Umbilical cord (tissue), 2 donors: ENCODE measurements around the gene MKRN3. TPM values are rescaled to one million over a fixed set of nuclear protein-coding genes. Genes with fewer than 3 reads are reported as not detected.

Experiments
- DNase-seq: peaks from one replicate; pipeline ENCODE4 v3.0.0-alpha.2; 2015; ENCODE audit warnings: low spot score
- total RNA-seq: library from RNA; depleted of rRNA; stranded (reverse); fragments of >200 nt; gene quantifications from one replicate; pipeline ENCODE4 v1.2.3, GENCODE V29; 2014; ENCODE audit warnings: low replicate concordance; ENCODE audit not compliant: insufficient read depth

The MKRN3 gene
- total RNA-seq = 13.5 TPM

DNA sequence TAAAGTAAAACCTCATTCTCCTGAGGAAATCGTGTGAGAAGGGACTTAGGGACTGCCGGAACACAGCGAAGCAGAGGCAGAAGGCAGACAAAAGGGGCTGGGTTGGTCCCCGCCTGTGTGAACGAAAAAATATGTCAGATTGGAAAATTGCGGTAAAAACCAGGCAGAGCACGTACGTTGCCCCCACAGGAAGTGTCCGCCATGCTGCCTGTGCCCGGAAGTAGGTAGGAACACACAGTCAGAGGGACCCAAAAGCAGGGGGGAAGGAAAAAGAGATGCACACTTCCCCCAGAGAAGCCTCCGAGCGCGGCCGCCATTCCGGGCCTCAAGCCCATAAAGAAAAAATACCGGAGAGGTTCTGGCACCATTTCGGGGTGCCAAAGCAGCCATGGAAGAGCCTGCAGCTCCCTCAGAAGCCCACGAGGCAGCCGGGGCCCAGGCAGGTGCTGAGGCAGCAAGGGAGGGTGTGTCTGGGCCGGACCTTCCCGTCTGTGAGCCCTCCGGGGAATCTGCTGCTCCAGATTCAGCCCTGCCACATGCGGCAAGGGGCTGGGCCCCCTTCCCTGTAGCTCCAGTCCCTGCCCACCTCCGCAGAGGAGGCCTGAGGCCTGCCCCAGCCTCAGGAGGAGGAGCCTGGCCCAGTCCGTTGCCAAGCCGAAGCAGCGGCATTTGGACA, at the start of gene MKRN3:
TSS of gene MKRN3 (plus strand) at position 280 of the 676 bp plus-strand sequence. CDS start at position 389, 109 bp downstream.
- peak; percentile 33 for DNase-seq

- DNase-seq = no peak
These were observed 48.6 kb upstream of the MKRN3 start for GRCh38 chr15:23516866-23517265.

GRCh38 chr15:23518104-23518503, 47.4 kb upstream of the MKRN3 start:
- no peak for DNase-seq

DNA sequence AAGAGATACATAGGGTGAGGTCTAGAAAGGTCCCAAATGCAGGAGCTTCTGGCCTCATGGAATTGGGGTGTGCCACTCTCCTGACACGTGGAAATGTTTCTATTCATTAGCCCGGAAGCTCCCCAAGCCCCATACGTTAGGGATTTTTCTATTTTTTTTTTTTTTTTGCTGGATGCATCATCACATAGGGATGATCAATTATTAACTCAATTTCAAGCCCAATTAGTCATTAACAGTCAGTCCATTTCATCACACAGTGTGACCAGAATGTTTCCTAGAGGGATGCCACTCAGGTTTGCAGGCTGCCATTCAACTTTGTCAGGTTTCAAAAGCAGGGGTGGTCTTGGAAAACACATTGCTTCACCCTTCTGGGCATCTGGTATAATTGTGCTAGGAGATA, 40.7 kb upstream of the MKRN3 start:
- DNase-seq = no peak

GRCh38 chr15:23529891-23530290, 35.6 kb upstream of the MKRN3 start:
- no peak for DNase-seq

DNA sequence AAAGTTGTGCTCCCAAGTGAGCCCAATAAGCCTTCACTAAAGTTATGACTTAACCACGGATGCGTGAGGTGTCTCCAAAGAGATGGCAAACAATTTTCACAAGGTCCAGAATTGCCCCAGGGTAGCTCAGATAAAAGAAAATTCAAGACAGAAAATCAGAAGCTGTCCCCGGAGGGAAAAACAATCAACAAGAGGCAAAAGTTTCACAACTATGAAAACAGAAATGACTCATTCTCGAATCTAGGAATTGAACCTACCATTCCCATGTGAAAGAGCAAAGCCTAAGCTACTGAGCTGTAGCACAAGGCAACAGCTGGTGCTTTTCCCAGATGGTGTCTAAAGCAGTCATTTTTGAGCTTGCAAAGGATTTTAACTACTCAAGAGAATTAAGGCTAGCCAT, 33.5 kb upstream of the MKRN3 start:
- peak; percentile 78 for DNase-seq

- no peak for DNase-seq
These were observed 28.8 kb upstream of the MKRN3 start for GRCh38 chr15:23536659-23537058.

DNA sequence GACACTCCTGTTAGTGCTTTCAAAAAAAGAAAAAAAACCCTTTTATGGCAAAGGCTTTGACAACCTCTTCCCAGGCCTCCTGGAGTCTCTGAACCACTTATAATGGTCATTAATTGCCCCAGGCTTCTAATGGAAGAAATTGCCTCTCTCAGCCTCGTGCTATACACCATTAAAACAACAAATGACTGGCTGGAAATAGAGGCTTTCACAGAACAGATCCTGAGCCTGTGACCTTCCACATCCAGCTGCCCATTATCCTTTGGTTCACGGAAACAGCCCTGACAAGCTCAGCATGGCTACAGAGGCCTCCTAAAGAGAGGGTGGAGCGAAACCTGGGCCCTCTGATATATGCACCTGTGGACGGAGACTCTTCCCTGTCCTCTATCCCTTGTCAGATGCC, 26.8 kb upstream of the MKRN3 start:
- no peak for DNase-seq

GRCh38 chr15:23539892-23540291, 25.6 kb upstream of the MKRN3 start:
- no peak for DNase-seq

DNA sequence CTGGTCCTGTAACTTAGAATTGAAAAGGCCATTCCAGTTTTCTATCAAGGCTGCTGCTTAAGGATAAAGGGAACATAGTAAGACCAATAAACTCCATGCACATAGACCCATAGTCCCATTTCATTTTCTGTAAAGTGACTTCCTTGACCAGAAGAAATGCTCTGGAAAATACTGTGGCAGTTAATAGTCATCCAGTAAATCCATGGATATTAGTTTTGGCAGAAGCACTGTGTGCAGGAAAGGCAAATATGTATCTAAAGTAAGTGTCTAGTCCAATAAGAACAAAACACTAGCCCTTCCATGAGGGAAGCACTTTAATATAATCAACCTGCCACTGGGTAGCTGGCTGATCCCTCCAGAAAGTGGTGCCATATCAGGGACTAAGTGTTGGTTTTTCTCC, 19.3 kb upstream of the MKRN3 start:
- no peak for DNase-seq

GRCh38 chr15:23548071-23548470, 17.4 kb upstream of the MKRN3 start:
- DNase-seq = no peak

- DNase-seq = no peak
These were observed 3.6 kb upstream of the MKRN3 start for GRCh38 chr15:23561914-23562313.

DNA sequence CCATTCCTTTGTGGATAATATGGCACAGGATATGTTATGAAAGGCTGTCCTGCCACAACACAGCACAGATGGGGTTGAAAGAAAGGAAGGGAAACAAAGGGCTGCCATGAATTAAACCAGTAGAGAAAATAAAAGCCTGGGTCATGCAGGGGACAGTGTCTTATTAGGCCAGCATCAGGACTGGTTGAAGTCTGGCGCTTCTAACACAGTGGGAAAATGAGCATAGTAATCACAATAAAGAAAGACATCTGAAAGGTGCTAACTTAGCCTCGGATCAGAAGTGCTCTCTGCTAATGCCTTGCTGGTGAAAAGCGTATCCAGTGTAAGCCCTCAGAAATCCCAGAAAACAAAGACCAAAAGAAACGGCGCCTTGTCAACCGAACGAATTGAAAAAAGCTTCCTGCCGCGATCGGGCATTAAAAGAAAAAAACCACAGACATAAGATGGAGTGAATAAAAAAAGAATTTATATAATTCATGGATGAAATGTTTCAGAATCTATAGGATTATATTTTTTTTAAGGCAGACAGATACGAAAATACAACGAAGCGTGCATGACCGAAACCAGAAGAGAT, 566 bp upstream of the MKRN3 start:
- no peak for DNase-seq

DNA sequence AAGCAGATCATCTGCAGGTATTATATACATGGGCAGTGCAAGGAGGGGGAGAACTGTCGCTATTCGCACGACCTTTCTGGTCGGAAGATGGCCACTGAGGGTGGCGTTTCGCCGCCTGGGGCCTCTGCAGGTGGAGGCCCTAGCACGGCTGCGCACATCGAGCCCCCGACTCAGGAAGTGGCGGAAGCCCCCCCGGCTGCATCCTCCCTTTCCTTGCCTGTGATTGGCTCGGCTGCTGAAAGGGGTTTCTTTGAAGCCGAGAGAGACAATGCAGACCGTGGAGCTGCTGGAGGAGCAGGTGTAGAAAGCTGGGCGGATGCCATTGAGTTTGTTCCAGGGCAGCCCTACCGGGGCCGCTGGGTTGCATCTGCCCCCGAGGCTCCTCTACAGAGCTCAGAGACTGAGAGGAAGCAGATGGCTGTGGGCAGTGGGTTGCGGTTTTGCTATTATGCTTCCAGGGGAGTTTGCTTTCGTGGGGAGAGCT, 639 bp downstream of the MKRN3 start:
- no peak for DNase-seq

GRCh38 chr15:23566651-23567050, 1.2 kb downstream of the MKRN3 start:
- no peak for DNase-seq

GRCh38 chr15:23567921-23568320, 2.4 kb downstream of the MKRN3 start:
- no peak for DNase-seq

GRCh38 chr15:23569151-23569925, 3.9 kb downstream of the MKRN3 start:
- no peak for DNase-seq

DNA sequence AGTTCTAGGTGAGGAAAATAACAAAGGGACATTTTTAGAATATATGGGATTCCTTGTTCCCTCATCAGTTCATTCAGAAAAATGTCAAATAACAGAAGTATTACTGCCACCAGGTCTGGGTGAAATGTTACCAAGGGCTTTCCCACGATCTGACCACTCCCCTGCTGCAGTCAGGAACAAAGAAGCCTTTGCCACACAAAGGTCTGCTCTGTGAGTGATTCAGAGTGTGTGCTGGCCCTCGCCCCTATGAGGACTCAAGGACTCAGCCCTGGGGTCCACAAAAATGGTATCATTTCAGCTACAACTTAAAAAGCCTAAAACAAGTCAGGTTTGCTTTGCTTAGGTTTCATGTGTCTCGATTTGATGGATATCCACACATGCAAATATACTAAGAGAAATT, 5.0 kb downstream of the MKRN3 start:
- DNase-seq = no peak

DNA sequence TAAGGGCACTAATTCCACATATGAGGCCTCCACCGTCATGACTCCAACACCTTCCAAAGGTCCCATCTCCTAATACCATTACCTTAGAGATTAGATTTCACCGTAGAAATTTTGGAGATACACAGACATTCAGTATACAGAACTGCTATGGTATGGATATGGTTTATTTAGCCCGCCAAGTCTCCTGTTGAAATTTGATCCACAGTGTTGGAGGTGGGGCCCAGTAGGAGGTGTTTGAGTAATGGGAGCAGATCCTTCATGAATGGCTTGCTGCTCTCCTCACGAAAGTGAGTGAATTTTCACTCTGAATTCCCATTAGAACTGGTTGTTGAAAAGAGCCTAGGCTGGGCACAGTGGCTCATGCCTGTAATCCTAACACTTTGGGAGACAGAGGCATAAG, 7.4 kb downstream of the MKRN3 start:
- DNase-seq = no peak

- no peak for DNase-seq
These were observed 9.3 kb downstream of the MKRN3 start for GRCh38 chr15:23574742-23575141.

GRCh38 chr15:23576061-23576460, 10.6 kb downstream of the MKRN3 start:
- DNase-seq = no peak

- no peak for DNase-seq
These were observed 13.2 kb downstream of the MKRN3 start for GRCh38 chr15:23578521-23579150.
